Naive thymus-derived CD8-positive, alpha-beta T cell (primary cell): Measurements from ENCODE around the gene MYRIP. TPM values are rescaled to one million over a fixed set of nuclear protein-coding genes. Genes with fewer than 3 reads are reported as not detected.
"Not testable (repeated sequence)": the region's sequence is repeated elsewhere in the genome, so short reads cannot be mapped to it uniquely, and the experiment has no call there.

ENCODE experiments used
- ATAC-seq, 2 donors: fragments of 150-1000 bp; cut with Tn5 transposase in 1 of 2; sonication (Bioruptor Pico), chemical (Tn5 transposase) in 1 of 2; 1 replicate in 1 of 2; 2 replicates in 1 of 2; pipeline ENCODE4 v1.10.0; 2021; ENCODE audit warnings: mild to moderate bottlenecking in 2 of 2, moderate library complexity in 2 of 2
- POLR2A ChIA-PET: fragments of 350-600 bp; sonication (Branson Sonifier 250); formaldehyde crosslinking; loops from one replicate; lab custom pipeline; 2021; ENCODE audit warnings: antibody characterized with exemption; lab: Charles Lee
- DNase-seq, 10 donors: peaks; one replicate each; pipeline versions ENCODE4 v3.0.0 to v3.0.0-alpha.2; 2020 to 2022
- H3K27ac Mint-ChIP-seq, 10 donors: one replicate each; pipeline ENCODE4 v1.8.0; 2020 to 2022; ENCODE audit warnings: mild to moderate bottlenecking in 10 of 10, mixed read lengths in 10 of 10, moderate library complexity in 4 of 10, inconsistent platforms in 1 of 10
- H3K27me3 Mint-ChIP-seq, 5 donors: one replicate each; pipeline ENCODE4 v1.8.0; 2021 to 2022; ENCODE audit warnings: mixed read lengths in 5 of 5
- H3K36me3 Mint-ChIP-seq, 3 donors: one replicate each; pipeline ENCODE4 v1.8.0; 2020 to 2022; ENCODE audit warnings: mixed read lengths in 3 of 3, mild to moderate bottlenecking in 2 of 3, inconsistent platforms in 1 of 3
- H3K4me1 Mint-ChIP-seq, 4 donors: one replicate each; pipeline ENCODE4 v1.8.0; 2021 to 2022; ENCODE audit warnings: mixed read lengths in 4 of 4
- H3K4me3 Mint-ChIP-seq, 10 donors: one replicate each; pipeline ENCODE4 v1.8.0; 2020 to 2022; ENCODE audit warnings: mild to moderate bottlenecking in 10 of 10, mixed read lengths in 10 of 10, moderate library complexity in 6 of 10, inconsistent platforms in 1 of 10
- H3K9me3 Mint-ChIP-seq, 9 donors: one replicate each; pipeline ENCODE4 v1.8.0; 2020 to 2022; ENCODE audit warnings: mixed read lengths in 9 of 9, mild to moderate bottlenecking in 3 of 9, inconsistent platforms in 1 of 9, moderate library complexity in 1 of 9
- polyA plus RNA-seq, 3 donors: library from polyadenylated mRNA; unstranded; fragments of 300-500 nt; fragmentation: Illumina TruSeq; gene quantifications; one replicate each; pipeline ENCODE4 v1.2.3, GENCODE V29; 2021
- total RNA-seq, 8 experiments: library from RNA in 2 of 8; stranded (reverse) in 2 of 8; gene quantifications; one replicate each; pipeline ENCODE4 v1.2.3 and lab custom pipeline; 2021 to 2026

The MYRIP gene
- total and polyA plus RNA-seq, 5 experiments from 2014 or later = 0.08 TPM; not detected in 4

DNA sequence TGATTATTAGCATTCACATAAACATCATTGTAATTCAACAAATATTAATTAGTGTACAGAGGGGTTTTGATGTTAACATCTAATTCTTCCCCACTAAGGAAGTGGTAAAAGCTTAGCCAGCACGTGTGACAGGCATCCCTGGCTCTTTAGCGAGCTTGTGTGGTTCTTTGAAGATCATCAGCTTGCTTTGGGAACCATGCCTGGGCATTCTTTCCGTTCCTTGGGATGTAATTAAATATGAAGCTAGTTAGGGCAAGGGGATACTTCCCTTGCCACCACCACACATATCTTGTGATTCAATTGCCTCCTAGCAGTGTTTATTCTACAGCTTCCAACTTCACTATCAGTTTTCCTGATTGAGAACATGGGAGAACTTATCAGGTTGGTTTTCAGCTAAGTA, 246.5 kb downstream of the MYRIP start:
- DNase-seq (no peak), ATAC-seq (no peak)
- Mint-ChIP-seq H3K9me3 (peaks cover 0 to 14% (median 5%) of the 10 kb centered on the region in 9 donors), H3K4me1 (no peaks in the 10 kb centered on the region), H3K27me3 (peaks cover 4 to 11% (median 7%) of the 10 kb centered on the region in 5 donors), H3K27ac (no peak overlapping the region), H3K36me3 (peaks cover 0 to 6% (median 0%) of the 10 kb centered on the region in 3 donors), H3K4me3 (no peak overlapping the region)
- POLR2A ChIA-PET = no interaction called here

DNA sequence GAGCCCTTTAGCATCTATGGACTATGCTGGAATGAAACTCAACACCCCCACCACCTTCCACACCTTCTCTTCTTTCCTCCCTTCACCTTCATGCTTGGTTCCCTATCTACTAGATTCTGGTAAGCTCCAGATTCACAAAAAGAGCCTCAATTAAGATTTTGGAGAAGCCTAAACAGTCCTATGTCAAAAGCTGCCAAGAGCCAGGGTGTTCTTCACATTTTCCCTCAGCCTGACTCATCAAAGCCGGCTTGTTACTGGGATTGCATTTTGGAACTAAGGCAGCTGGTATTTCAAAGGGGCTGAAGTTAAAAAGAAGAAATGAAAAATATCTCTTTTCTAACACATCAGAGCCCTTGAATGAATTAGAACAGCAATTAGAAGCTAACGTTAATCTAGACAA, 247.7 kb downstream of the MYRIP start:
- Mint-ChIP-seq H3K27me3 (peaks cover 6 to 11% (median 7%) of the 10 kb centered on the region in 5 donors), H3K9me3 (peaks cover 0 to 21% (median 5%) of the 10 kb centered on the region in 9 donors), H3K4me3 (no peak overlapping the region), H3K36me3 (peaks cover 0 to 6% (median under 1%) of the 10 kb centered on the region in 3 donors), H3K27ac (no peak overlapping the region), H3K4me1 (no peaks in the 10 kb centered on the region)
- ATAC-seq (no peak), DNase-seq (no peak)
- POLR2A ChIA-PET = no interaction called here

DNA sequence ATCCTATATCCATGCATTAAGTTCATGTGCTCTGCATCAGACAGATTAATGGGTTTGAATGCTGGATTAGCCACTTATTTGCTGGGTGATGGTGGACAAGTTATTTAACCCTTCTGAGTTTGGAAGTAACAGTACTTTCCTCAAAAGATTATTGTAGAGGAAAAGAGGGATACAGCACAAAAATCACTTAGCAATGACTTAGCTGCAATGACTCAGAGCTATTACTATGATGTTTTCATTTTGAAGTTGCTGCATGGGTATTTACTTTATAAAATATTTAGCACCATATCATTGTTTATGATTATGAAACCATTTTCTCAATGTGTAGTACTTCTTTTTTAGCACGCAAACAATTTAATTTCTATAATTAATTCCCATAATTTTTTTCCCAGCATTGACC, 248.4 kb downstream of the MYRIP start:
- Mint-ChIP-seq H3K27ac (no peak overlapping the region), H3K4me1 (no peaks in the 10 kb centered on the region), H3K36me3 (peaks cover 0 to 6% (median 2%) of the 10 kb centered on the region in 3 donors), H3K27me3 (peaks cover 6 to 13% (median 7%) of the 10 kb centered on the region in 5 donors), H3K4me3 (no peak overlapping the region), H3K9me3 (peaks cover 0 to 21% (median 5%) of the 10 kb centered on the region in 9 donors)
- POLR2A ChIA-PET = no interaction called here
- no peak for ATAC-seq
- DNase-seq = no peak

DNA sequence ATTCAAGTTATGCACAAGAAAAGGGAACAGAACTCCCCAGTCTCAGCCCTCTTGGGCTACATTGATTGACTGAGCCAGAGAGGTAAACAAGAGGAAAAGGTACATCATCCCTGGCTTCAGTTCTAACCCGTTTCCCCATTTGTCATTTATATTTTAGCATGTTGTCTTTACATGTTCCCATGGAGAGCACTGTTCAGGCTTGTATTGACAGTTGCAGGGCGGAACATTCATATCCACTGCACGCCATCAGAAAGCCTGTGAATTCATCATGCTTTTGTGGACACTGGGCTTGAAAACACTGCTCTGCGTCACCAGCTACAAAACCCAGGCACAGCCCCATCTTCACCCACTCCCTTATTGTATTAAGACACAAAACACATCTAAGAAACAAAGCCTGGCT, 259.2 kb downstream of the MYRIP start:
- Mint-ChIP-seq H3K9me3 (no peaks in the 10 kb centered on the region), H3K36me3 (no peaks in the 10 kb centered on the region), H3K4me1 (no peaks in the 10 kb centered on the region), H3K27ac (no peak overlapping the region), H3K27me3 (peaks cover 8 to 25% (median 14%) of the 10 kb centered on the region in 5 donors), H3K4me3 (no peak overlapping the region)
- no peak for DNase-seq
- ATAC-seq = no peak
- POLR2A ChIA-PET = no interaction called here

DNA sequence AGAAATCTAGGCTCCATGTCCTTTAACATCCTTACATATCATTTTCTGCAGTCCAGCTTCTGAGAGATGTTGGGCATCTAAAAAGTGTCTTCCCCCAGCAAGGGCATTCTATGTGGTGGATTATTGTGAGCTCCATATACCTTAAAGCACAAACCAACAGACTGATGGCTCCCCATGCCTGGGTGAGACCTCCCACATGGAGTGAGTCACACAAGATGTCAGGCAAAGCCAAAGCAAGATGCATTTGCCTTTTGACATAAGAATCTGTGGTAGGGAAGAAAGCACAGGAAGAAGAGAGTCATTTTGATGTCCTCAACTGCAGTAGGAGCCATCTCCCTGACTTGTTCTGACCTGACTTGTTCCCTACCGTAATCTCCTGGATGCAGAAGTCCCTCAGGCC, 261.4 kb downstream of the MYRIP start:
- Mint-ChIP-seq H3K4me1 (no peaks in the 10 kb centered on the region), H3K36me3 (no peaks in the 10 kb centered on the region), H3K4me3 (no peak overlapping the region), H3K27ac (no peak overlapping the region), H3K9me3 (no peaks in the 10 kb centered on the region), H3K27me3 (peaks cover 9 to 35% (median 12%) of the 10 kb centered on the region in 5 donors)
- POLR2A ChIA-PET = no interaction called here
- DNase-seq (no peak), ATAC-seq (no peak)

GRCh38 chr3:40071683-40072238, 262.4 kb downstream of the MYRIP start:
- peaks cover 10 to 35% (median 12%) of the 10 kb centered on the region in 5 donors for H3K27me3 Mint-ChIP-seq
- H3K4me1 Mint-ChIP-seq = no peaks in the 10 kb centered on the region
- H3K9me3 Mint-ChIP-seq = no peaks in the 10 kb centered on the region
- ATAC-seq (no peak), DNase-seq (no peak)
- no peaks in the 10 kb centered on the region for H3K36me3 Mint-ChIP-seq
- no peak overlapping the region for H3K4me3 Mint-ChIP-seq
- POLR2A ChIA-PET = no interaction called here
- H3K27ac Mint-ChIP-seq = no peak overlapping the region

DNA sequence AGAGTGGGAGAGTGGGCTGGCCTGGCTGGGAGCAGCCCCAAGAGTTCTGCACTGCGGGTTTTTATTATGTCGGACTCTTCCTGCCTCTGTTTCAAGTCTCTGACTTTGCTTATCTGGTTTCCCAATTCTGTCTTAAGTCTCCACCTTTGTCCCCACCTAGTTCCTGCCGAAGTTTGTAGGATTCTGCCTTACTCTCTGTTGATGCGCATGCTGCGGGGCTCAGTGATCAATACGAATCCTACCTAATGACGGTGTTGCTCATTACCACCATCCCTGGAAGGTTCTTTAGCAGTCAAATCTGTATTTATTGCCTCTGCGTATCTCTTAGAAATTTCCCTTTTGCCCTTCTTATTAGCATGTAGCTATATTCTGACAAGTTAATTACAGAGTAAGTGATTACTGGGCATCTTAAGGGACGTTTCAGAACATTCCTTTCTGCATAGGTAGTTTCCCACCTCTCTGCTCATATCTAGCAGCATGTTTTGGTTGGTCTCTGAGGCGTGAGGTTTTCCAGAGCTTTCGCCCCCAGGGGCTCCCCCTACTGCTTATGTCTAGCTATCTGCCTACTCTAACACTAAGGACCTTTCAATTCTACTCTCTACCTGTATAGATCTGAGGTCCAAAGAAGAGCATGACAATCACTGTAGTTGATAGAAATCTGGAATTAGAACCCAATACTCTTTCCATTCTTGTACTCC, 264.1 kb downstream of the MYRIP start:
- Mint-ChIP-seq H3K9me3 (no peaks in the 10 kb centered on the region), H3K36me3 (no peaks in the 10 kb centered on the region), H3K27ac (no peak overlapping the region), H3K27me3 (peaks cover 11 to 35% (median 12%) of the 10 kb centered on the region in 5 donors), H3K4me1 (no peaks in the 10 kb centered on the region), H3K4me3 (no peak overlapping the region)
- DNase-seq = no peak
- no peak for ATAC-seq
- POLR2A ChIA-PET = no interaction called here

DNA sequence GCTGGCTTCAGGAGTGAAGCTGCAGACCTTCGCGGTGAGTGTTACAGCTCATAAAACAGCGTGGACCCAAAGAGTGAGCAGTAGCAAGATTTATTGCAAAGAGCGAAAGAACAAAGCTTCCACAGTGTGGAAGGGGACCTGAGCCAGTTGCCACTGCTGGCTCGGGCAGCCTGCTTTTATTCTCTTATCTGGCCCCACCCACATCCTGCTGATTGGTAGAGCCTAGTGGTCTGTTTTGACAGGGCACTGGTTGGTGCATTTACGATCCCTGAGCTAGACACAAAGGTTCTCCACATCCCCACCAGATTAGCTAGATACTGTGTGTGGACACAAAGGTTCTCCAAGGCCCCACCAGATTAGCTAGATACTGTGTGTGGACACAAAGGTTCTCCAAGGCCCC, 267.7 kb downstream of the MYRIP start:
- H3K4me1 Mint-ChIP-seq, H3K27ac Mint-ChIP-seq, ATAC-seq, DNase-seq, POLR2A ChIA-PET, H3K4me3 Mint-ChIP-seq: not testable (repeated sequence)
- peaks cover 10 to 28% (median 15%) of the 10 kb centered on the region in 5 donors for H3K27me3 Mint-ChIP-seq
- peaks cover 0 to 13% (median 0%) of the 10 kb centered on the region in 3 donors for H3K36me3 Mint-ChIP-seq
- peaks cover 0 to 14% (median 5%) of the 10 kb centered on the region in 9 donors for H3K9me3 Mint-ChIP-seq

DNA sequence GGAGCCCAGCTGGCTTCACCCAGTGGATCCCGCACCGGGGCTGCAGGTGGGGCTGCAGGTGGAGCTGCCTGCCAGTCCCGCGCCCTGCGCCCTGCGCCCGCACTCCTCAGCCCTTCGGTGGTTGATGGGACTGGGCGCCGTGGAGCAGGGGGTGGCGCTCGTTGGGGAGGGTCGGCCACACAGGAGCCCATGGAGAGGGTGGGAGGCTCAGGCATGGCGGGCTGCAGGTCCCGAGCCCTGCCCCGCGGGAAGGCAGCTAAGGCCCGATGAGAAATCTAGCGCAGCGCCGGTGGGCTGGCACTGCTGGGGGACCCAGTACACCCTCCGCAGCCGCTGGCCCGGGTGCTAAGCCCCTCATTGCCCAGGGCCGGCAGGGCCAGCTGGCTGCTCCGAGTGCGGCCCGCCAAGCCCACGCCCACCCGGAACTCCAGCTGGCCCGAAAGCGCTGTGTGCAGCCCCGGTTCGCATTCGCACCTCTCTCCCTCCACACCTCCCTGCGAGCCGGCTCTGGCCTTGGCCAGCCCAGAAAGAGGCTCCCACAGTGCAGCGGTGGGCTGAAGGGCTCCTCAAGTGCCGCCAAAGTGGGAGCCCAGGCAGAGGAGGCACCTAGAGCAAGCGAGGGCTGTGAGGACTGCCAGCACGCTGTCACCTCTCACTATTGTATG, 268.6 kb downstream of the MYRIP start:
- Mint-ChIP-seq H3K36me3 (peaks cover 0 to 14% (median 0%) of the 10 kb centered on the region in 3 donors), H3K9me3 (peaks cover 0 to 19% (median 5%) of the 10 kb centered on the region in 9 donors), H3K27me3 (peaks cover 10 to 26% (median 15%) of the 10 kb centered on the region in 5 donors)
- H3K27ac Mint-ChIP-seq, DNase-seq, H3K4me3 Mint-ChIP-seq, H3K4me1 Mint-ChIP-seq, POLR2A ChIA-PET, ATAC-seq: not testable (repeated sequence)

DNA sequence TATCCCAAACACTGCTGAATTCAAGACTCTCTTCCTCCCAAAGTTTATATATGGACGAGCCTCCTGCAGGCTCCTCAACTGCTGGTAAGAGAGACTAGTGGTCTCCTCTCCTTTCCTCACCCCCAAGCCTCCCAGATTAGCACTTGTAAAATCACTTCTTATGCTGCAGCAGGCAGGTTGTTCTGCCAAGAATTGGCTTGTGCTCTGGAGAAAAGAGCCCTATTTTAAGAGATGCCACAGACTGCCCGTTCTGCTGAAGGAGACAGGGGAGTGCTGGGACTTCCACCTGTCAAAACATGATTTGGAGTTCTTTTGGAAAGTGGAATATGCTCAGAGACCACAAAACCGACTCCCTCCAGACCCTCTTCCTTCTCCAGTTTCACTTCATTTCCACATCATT, 269.2 kb downstream of the MYRIP start:
- DNase-seq = no peak
- no peaks in the 10 kb centered on the region for H3K4me1 Mint-ChIP-seq
- POLR2A ChIA-PET = no interaction called here
- no peak overlapping the region for H3K4me3 Mint-ChIP-seq
- H3K9me3 Mint-ChIP-seq = peaks cover 0 to 25% (median 6%) of the 10 kb centered on the region in 9 donors
- peaks cover 0 to 20% (median 0%) of the 10 kb centered on the region in 3 donors for H3K36me3 Mint-ChIP-seq
- no peak overlapping the region for H3K27ac Mint-ChIP-seq
- peaks cover 6 to 20% (median 14%) of the 10 kb centered on the region in 5 donors for H3K27me3 Mint-ChIP-seq
- no peak for ATAC-seq

DNA sequence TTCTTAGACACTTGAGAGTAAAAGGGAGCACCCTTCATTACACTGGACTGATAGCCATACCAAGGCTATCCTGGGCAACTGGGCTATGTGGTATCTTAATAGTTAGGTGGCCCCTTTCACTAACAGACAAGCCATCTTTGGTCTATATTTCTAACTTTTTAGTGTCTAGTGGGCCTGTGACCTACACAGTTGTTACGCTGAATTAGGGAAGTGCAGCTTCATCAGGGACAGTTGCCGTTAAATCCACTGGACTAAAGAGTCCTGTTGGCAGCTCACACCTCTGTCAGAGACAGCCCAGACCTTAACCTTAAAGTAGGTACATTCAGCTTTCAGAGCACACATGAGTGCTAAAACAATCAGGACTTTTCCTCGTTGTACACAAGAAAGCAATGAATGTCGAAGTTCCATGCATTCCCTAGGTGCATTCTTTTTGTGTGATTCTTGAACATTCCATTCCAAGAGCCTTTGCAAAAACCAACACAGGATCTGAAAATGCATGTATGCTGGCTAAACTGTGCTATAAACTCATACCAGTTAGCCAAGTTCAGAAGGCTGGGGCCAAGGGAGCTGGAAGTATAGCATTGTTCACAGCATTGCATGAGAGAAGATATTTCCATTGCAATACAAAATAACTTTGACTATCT, 269.9 kb downstream of the MYRIP start:
- Mint-ChIP-seq H3K27me3 (peaks cover 5 to 19% (median 14%) of the 10 kb centered on the region in 5 donors), H3K27ac (no peak overlapping the region), H3K4me3 (no peak overlapping the region), H3K9me3 (peaks cover 0 to 26% (median 7%) of the 10 kb centered on the region in 9 donors), H3K36me3 (peaks cover 0 to 20% (median 0%) of the 10 kb centered on the region in 3 donors), H3K4me1 (no peaks in the 10 kb centered on the region)
- POLR2A ChIA-PET = no interaction called here
- ATAC-seq = no peak
- no peak for DNase-seq

- H3K27me3 Mint-ChIP-seq = peaks cover 2 to 15% (median 9%) of the 10 kb centered on the region in 5 donors
- no peak overlapping the region for H3K4me3 Mint-ChIP-seq
- POLR2A ChIA-PET = no interaction called here
- H3K4me1 Mint-ChIP-seq = no peaks in the 10 kb centered on the region
- no peak for DNase-seq
- peaks cover 0 to 20% (median 0%) of the 10 kb centered on the region in 3 donors for H3K36me3 Mint-ChIP-seq
- H3K9me3 Mint-ChIP-seq = peaks cover 0 to 26% (median 7%) of the 10 kb centered on the region in 9 donors
- H3K27ac Mint-ChIP-seq = no peak overlapping the region
- ATAC-seq = no peak
These were observed 270.4 kb downstream of the MYRIP start for GRCh38 chr3:40079847-40080240.
